ENCODE measurements around the gene ONECUT2.

DNA sequence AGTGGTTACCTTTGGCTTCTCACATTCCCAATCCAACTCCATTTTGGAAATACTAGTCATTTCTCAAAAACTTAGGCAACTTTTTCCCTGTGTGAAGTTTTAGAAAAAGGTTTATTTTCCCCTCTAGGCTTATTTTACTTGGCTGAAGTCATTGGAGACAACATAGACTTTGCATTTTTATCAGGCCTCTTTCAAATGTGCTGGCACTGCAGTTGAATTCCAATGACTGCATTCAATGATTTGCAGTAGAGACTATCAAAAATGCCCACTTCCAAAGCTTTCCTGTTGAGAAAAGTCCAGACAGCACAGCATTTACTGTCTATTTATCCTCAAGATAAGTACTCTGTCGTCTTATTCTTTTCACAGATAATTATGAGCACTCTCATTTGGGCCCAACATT, 70.1 kb downstream of the ONECUT2 start:
- TF ChIP-seq POLR2A (IDR thresholded peaks at IDR 0.05; ENCODE audit: low read length): no peak
- no peak for TF ChIP-seq GATA1 (IDR thresholded peaks at IDR 0.05; ENCODE audit: low read depth, low read length)

All from erythroblast (primary cell).